GM12892 (cell line): Measurements from ENCODE around the gene HORMAD2.

Experiments used
- POLR2A ChIP-seq: IDR thresholded peaks from 2 replicates; pipeline ENCODE4 v1.6.1; 2011; ENCODE audit warnings: low read depth, low read length, control low read depth
- POLR2AphosphoS5 ChIP-seq: IDR thresholded peaks from 2 replicates; pipeline ENCODE4 v1.6.1; 2011; ENCODE audit warnings: low read depth, low read length, control low read depth

GRCh38 chr22:30159561-30160353 lies 79.5 kb downstream of the HORMAD2 start:
- TF ChIP-seq POLR2AphosphoS5 (no peak), POLR2A (no peak)
